GM12874 (cell line): ENCODE data around the gene NF1.

ENCODE experiments used
- CTCF ChIP-seq: IDR thresholded peaks from 2 replicates; pipeline ENCODE4 v1.5.1; 2011; ENCODE audit warnings: low read depth, mild to moderate bottlenecking, control low read depth, low read length, moderate library complexity; ENCODE audit not compliant: insufficient read depth

Gene NF1

DNA sequence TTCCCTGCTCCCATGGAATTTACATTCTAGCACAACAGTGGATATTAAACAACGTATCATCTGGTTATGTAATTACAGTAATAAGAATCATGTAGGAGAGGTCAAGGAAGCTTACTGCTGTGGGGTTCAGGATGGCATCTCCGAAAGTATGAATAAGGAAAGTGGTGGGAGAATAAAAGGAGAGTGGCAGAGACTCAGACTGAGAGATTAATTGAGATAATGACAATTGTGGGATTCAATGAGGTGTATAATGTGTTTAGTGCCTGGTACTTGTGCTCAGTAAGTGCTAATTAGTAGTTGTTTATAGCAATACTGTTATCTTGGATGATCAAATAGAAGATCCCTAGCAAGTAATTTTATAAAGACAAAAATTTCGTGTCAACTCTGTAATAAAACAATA lies 45.3 kb downstream of the NF1 start:
- no peak for TF ChIP-seq CTCF

GRCh38 chr17:31144428-31144827 lies 49.7 kb downstream of the NF1 start:
- TF ChIP-seq CTCF, result no peak

DNA sequence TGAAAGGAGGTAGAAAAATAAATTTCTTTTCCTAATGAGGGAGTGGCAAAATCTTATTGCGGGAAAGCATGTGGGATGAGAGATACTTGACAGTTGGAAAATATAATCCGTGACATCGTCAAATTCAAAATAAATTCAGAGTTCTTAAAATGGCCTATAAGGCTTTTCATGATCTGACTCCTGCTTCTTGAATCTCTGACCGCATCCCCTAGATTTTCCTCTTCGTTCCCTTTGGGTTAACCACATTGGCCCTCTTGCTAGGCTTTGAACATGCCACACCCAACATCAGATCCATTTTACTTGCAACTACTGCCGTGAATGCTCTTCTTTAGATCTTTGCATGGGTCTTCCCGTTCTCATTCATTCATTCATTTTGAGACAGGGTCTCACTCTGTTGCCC lies 50.1 kb downstream of the NF1 start:
- no peak for TF ChIP-seq CTCF

DNA sequence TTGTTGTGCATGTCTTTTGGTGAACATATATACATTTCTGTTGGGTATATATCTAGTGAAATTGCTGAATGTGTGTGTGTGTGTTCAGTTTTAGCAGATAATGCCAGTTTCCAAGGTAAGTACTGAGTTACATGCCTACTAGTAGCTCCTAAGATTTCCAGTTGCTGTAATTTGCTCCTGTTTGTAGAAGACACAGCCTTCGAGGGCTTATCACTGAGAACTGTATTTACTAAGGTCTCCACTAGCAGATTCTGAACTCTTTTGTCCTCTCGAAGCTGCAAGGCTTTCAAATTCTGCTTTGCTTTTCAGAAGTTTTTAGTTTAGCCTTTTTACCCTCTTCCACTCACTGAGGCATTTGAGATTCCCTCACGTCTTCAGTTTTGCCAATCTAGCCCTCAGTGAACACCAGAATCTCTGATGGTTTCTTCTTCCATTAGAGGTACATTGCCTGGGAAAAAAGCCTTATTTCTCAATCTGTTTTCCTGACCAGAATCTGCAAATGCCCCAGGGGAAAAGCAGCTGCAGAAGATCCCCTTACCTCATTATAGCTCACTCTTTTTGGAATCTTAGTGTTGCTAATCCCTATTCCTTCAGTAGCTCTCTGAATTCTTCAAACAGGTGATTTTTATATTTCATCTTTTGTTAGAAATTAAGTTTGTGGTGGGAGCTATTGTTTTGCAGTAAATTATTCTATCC lies 52.9 kb downstream of the NF1 start:
- no peak for TF ChIP-seq CTCF

GRCh38 chr17:31148205-31148604 lies 53.4 kb downstream of the NF1 start:
- no peak for TF ChIP-seq CTCF

DNA sequence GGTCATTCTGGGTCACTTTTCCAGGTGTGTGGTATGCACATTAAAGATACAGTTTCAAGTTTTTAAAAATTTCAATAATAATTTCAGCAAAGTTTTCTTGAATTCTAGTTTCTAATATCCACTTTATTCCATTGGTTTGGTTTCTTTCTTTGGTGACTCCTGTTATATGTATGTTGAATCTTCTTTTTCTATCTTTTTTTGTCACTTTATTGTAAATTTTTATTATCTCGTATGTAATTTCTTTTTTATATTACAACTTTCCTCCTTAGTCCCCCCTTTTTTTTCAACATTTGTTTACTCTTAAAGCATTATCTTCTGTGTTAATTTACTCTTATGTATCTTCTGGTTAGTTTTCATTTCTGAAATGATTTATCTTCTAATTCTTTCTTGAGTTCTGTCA lies 57.5 kb downstream of the NF1 start:
- no peak for TF ChIP-seq CTCF

DNA sequence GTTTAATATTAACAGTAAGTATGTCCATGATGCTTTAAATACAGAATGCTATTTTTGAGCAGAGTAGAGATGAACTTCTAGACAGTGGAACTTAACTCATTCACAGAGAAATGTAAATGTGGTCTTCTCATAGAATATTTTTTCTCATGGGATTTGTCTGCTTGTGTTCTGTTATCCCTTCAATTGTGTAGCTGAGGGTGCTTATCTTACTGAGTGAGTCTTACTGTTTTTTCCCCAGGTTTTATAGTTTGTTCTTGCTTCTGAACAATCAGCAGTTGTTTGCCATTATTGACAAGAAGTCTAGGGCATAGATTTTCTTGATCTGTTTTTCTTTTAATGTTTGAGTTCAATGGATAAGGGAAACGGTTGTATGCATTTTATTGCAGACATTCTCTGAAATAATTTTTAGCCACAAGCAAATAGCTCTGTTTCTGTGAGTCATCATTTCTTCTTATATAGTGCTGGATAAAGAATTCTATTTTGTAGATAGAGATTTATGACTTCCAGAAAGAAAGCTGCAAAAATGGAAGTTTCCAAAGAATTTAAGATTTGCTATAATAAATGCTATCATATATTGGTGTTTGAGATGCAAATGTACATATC lies 60.5 kb downstream of the NF1 start:
- no peak for TF ChIP-seq CTCF

DNA sequence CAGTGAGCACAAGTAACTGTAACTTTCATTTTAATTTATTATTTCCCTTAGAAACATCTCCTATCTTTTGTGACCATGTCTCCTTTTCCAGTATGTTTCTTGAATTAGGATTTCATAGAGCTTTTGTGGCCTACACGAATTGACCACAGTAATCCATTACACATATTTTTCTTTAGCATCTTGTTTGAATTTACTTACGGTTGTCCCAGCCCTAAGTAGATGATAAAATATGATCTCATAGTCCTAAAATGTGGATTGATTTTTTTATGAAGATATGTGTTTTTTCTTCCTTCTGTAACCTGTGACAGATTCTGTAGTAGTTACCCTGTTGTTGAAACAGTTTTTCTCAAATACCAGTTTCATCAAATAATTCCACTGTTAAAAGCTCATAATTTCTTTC lies 61.5 kb downstream of the NF1 start:
- TF ChIP-seq CTCF, result no peak
